Mesenchymal stem cell (in vitro differentiated cells and primary cell): ENCODE measurements around the gene HRH2.

Experiments
- DNase-seq: peaks from one replicate; pipeline ENCODE4 v3.0.0-alpha.2; 2013
- H2AFZ ChIP-seq: one replicate; pipeline ENCODE4 v1.6.1; 2013; ENCODE audit warnings: low read depth, mild to moderate bottlenecking, control low read depth, inconsistent platforms, low read length, moderate library complexity
- H2AK5ac ChIP-seq: 2 replicates; pipeline ENCODE4 v1.6.1; 2013; ENCODE audit warnings: low read length, moderate library complexity, mild to moderate bottlenecking, inconsistent platforms; ENCODE audit not compliant: severe bottlenecking
- H2BK120ac ChIP-seq: one replicate; pipeline ENCODE4 v1.6.1; 2013; ENCODE audit warnings: low read depth, mild to moderate bottlenecking, inconsistent platforms, low read length, moderate library complexity
- H2BK12ac ChIP-seq, 2 experiments: one replicate each; pipeline ENCODE4 v1.6.1; 2013; ENCODE audit warnings: inconsistent platforms in 2 of 2, low read length in 2 of 2, mild to moderate bottlenecking in 2 of 2, moderate library complexity in 2 of 2, control low read depth in 1 of 2
- H2BK15ac ChIP-seq: one replicate; pipeline ENCODE4 v1.6.1; 2013; ENCODE audit warnings: mild to moderate bottlenecking, low read depth, inconsistent platforms; ENCODE audit not compliant: poor library complexity, severe bottlenecking
- H2BK5ac ChIP-seq: 2 replicates; pipeline ENCODE4 v1.6.1; 2013; ENCODE audit warnings: low read depth, mild to moderate bottlenecking, low read length, control low read depth, inconsistent platforms; ENCODE audit not compliant: poor library complexity, severe bottlenecking
- H3K14ac ChIP-seq, 2 experiments: one replicate each; pipeline ENCODE4 v1.6.1; 2013; ENCODE audit warnings: inconsistent platforms in 2 of 2, low read length in 2 of 2, control low read depth in 1 of 2, mild to moderate bottlenecking in 1 of 2, moderate library complexity in 1 of 2
- H3K18ac ChIP-seq, 2 experiments: one replicate each; pipeline ENCODE4 v1.6.1; 2013; ENCODE audit warnings: inconsistent platforms in 2 of 2, low read length in 2 of 2, control low read depth in 1 of 2, low read depth in 1 of 2, mild to moderate bottlenecking in 1 of 2
- H3K23ac ChIP-seq, 2 experiments: one replicate each; pipeline ENCODE4 v1.6.1; 2013; ENCODE audit warnings: inconsistent platforms in 2 of 2, low read length in 2 of 2, mild to moderate bottlenecking in 2 of 2, moderate library complexity in 2 of 2, control low read depth in 1 of 2
- H3K27ac ChIP-seq: 2 replicates; pipeline ENCODE4 v1.5.1; 2013; ENCODE audit warnings: mild to moderate bottlenecking, moderate library complexity, low read length, control low read depth, inconsistent platforms; ENCODE audit not compliant: poor library complexity, severe bottlenecking
- H3K27me3 ChIP-seq, 2 experiments: 2 replicates each; pipeline versions ENCODE4 v1.6.1 to v1.7.0; 2013; ENCODE audit warnings: low read length in 2 of 2, mild to moderate bottlenecking in 2 of 2, moderate library complexity in 2 of 2, control low read depth in 1 of 2, inconsistent platforms in 1 of 2; ENCODE audit not compliant: control insufficient read depth in 1 of 2, insufficient read depth in 1 of 2
- H3K36me3 ChIP-seq, 2 experiments: 2 replicates each; pipeline versions ENCODE4 v1.6.1 to v1.7.0; 2013; ENCODE audit warnings: low read length in 2 of 2, control low read depth in 1 of 2, inconsistent platforms in 1 of 2, low read depth in 1 of 2, mild to moderate bottlenecking in 1 of 2; ENCODE audit not compliant: insufficient read depth in 2 of 2, control insufficient read depth in 1 of 2
- H3K4ac ChIP-seq, 2 experiments: one replicate each; pipeline ENCODE4 v1.6.1; 2013; ENCODE audit warnings: inconsistent platforms in 2 of 2, low read length in 2 of 2, mild to moderate bottlenecking in 2 of 2, moderate library complexity in 2 of 2, control low read depth in 1 of 2, low read depth in 1 of 2
- H3K4me1 ChIP-seq: 2 replicates; pipeline ENCODE4 v1.6.1; 2013; ENCODE audit warnings: low read depth, low read length, control low read depth; ENCODE audit not compliant: control insufficient read depth, insufficient read depth
- H3K4me2 ChIP-seq: 2 replicates; pipeline ENCODE4 v1.6.1; 2013; ENCODE audit warnings: low read length, mild to moderate bottlenecking, inconsistent platforms; ENCODE audit not compliant: poor library complexity, severe bottlenecking
- H3K4me3 ChIP-seq, 2 experiments: 2 replicates each; pipeline versions ENCODE4 v1.5.1 to v1.7.0; 2013; ENCODE audit warnings: low read length in 2 of 2, mild to moderate bottlenecking in 2 of 2, control low read depth in 1 of 2, low read depth in 1 of 2; ENCODE audit not compliant: insufficient read depth in 1 of 2
- H3K79me1 ChIP-seq: replicated peaks from 2 replicates; pipeline ENCODE4 v1.6.1; 2013; ENCODE audit warnings: mild to moderate bottlenecking, control low read depth, low read length, inconsistent platforms; ENCODE audit not compliant: poor library complexity, severe bottlenecking
- H3K9ac ChIP-seq: 2 replicates; pipeline ENCODE4 v1.7.0; 2013; ENCODE audit warnings: mild to moderate bottlenecking, low read length, moderate library complexity
- H3K9me3 ChIP-seq: 2 replicates; pipeline ENCODE4 v1.7.0; 2013; ENCODE audit warnings: mild to moderate bottlenecking, low read length; ENCODE audit not compliant: control insufficient read depth
- H4K8ac ChIP-seq: one replicate; pipeline ENCODE4 v1.6.1; 2013; ENCODE audit warnings: inconsistent platforms, mild to moderate bottlenecking, low read length, moderate library complexity
- H4K91ac ChIP-seq: one replicate; pipeline ENCODE4 v1.6.1; 2013; ENCODE audit warnings: mild to moderate bottlenecking, low read length, inconsistent platforms
- WGBS: methylation state at CpG from one replicate; pipeline ENCODE4 v1.1.7; 2013; ENCODE audit warnings: mixed read lengths; 5-methylcytosine and 5-hydroxymethylcytosine counted together

The HRH2 gene

DNA sequence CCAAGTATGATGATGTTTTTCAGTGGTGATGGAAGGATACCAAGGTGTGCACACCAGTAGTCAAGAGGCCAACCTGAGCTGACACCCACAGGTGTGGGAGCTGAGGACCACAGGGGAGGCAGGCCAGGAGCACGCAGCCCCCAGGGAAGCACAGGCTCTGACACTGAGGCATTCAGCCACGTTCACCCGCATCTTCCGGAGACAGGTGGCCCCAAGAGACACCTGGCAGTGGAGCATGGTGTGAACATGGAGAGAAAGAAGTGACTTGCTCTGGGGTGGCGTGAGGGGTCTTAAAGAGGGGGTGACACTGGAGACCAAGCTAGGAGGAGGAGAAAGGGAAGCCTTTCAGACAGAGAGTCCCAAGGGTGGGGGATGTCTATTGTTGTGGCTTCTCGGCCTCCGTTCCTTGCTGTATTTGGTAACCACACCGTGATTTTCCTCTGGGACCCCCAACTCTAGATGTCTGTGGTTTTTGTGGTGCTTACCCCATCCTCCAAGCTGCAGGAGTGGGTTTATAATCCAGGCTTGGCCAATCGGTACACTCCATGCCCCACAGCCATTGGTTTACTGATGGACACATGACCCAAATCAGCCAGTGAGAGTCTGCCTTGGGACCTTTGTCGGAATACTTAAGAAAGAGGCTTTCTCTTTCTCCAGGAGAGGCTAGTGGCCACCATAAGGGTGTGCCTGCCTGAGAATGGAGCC, 84.6 kb downstream of the HRH2 start:
- Histone ChIP-seq H4K91ac (no peak overlapping the region), H3K4me1 (no peaks in the 10 kb centered on the region), H2BK12ac (no peak overlapping the region), H3K4me3 (no peak overlapping the region), H2BK5ac (no peak overlapping the region), H2AK5ac (no peak overlapping the region), H3K4ac (no peak overlapping the region), H3K9me3 (no peaks in the 10 kb centered on the region), H3K23ac (no peak overlapping the region), H2BK15ac (no peak overlapping the region), H2AFZ (no peak overlapping the region), H3K79me1 (no peaks in the 10 kb centered on the region), H3K27me3 (peaks cover 0 to 25% of the 10 kb centered on the region in 2 experiments), H3K36me3 (no peaks in the 10 kb centered on the region), H4K8ac (no peak overlapping the region), H3K18ac (no peak overlapping the region), H3K9ac (no peak overlapping the region), H3K14ac (no peak overlapping the region), H3K4me2 (no peak overlapping the region), H3K27ac (no peak overlapping the region), H2BK120ac (no peak overlapping the region)
- WGBS: 66% methylated on average over 10 of the region's 10 CpGs
- DNase-seq: no peak

DNA sequence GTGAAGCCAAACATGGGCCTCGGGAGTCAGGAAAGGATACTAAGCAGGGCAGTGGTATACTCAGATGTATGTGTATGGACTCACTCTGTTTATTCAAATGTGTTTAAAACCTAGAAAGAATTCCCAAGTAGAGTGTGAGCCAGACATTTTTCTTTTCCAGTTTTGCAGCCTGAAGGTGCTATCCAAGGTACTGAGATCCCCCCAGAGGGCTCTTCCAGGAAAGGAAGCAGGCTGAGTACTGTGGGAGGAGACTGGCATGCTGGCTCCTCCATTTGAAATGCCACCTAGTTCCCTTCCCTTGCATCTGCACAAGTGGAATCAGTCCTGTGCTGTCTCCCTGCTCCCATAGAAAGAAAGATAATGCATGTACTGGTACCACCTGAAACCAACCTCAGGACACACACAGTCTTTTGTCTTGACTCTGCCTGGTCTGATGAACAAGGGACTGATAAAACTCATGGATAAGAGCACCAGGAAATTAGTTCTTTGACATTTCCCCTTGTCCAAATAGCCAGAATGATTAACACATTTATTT, 85.9 kb downstream of the HRH2 start:
- Histone ChIP-seq H3K27ac (no peak overlapping the region), H3K4me2 (no peak overlapping the region), H3K9me3 (no peaks in the 10 kb centered on the region), H3K14ac (no peak overlapping the region), H2AK5ac (no peak overlapping the region), H2BK12ac (no peak overlapping the region), H3K9ac (no peak overlapping the region), H3K79me1 (no peaks in the 10 kb centered on the region), H3K36me3 (no peaks in the 10 kb centered on the region), H4K91ac (no peak overlapping the region), H3K4me1 (no peaks in the 10 kb centered on the region), H2AFZ (no peak overlapping the region), H2BK15ac (no peak overlapping the region), H4K8ac (no peak overlapping the region), H3K4me3 (no peak overlapping the region), H2BK5ac (no peak overlapping the region), H3K18ac (no peak overlapping the region), H3K23ac (no peak overlapping the region), H2BK120ac (no peak overlapping the region), H3K4ac (no peak overlapping the region), H3K27me3 (peaks cover 0 to 22% of the 10 kb centered on the region in 2 experiments)
- 40% methylated on average over 1 of the region's 1 CpG for WGBS
- DNase-seq: peak; percentile 2

DNA sequence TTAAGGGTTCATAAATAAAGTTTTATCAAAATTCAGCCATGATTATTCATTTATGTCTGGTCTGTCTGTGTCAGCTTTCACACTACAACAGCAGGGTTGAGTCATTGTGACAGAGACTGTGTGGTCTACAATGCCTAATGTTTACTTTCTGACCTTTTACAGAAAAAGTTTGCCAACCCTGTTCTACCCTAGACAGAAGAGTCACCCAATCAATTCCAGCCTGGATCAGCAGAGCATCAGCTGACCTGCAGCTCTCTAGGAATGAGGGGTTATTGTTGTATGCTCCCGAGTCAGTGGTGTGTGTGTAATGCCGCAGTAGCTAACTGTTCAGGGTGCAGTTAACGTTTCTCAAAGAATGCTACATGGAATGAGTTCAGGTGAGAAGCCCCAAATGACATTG, 87.3 kb downstream of the HRH2 start:
- Histone ChIP-seq H3K36me3 (no peaks in the 10 kb centered on the region), H2BK120ac (no peak overlapping the region), H3K27ac (no peak overlapping the region), H4K91ac (no peak overlapping the region), H2AK5ac (no peak overlapping the region), H2BK12ac (no peak overlapping the region), H3K18ac (no peak overlapping the region), H3K27me3 (peaks cover 0 to 8% of the 10 kb centered on the region in 2 experiments), H3K79me1 (no peaks in the 10 kb centered on the region), H3K4me1 (no peaks in the 10 kb centered on the region), H3K9me3 (no peaks in the 10 kb centered on the region), H3K23ac (no peak overlapping the region), H3K14ac (no peak overlapping the region), H3K9ac (no peak overlapping the region), H2BK15ac (no peak overlapping the region), H2BK5ac (no peak overlapping the region), H3K4ac (no peak overlapping the region), H2AFZ (no peak overlapping the region), H3K4me3 (no peak overlapping the region), H3K4me2 (no peak overlapping the region), H4K8ac (no peak overlapping the region)
- no peak for DNase-seq
- WGBS: 71% methylated on average over 3 of the region's 3 CpGs

DNA sequence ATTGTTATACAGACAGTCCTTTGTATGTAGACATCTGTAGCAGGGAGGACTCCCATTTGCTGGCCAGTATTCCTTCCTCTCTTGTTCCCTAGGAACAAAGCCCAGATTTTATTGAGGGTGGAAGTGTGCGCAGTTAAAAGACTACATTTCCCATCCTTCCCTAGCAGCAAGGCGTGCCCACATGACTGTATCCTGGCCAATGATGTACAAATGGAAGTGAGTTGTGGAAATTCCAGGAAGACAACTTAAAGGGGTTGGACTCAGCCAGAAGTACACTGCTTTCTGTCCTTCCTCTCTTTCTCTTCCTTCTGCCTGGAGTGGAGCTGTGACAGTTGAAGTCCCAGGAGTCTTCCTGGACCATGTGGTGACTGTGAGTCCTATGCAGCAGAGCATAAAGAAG, 89.0 kb downstream of the HRH2 start:
- H3K18ac ChIP-seq: no peak overlapping the region
- H4K91ac ChIP-seq: no peak overlapping the region
- no peak overlapping the region for H2BK5ac ChIP-seq
- no peaks in the 10 kb centered on the region for H3K9me3 ChIP-seq
- no peak overlapping the region for H3K4me2 ChIP-seq
- no peak overlapping the region for H3K23ac ChIP-seq
- H3K27ac ChIP-seq: no peak overlapping the region
- no peak overlapping the region for H3K4ac ChIP-seq
- H2AK5ac ChIP-seq: no peak overlapping the region
- no peak overlapping the region for H2BK15ac ChIP-seq
- H3K4me3 ChIP-seq: no peak overlapping the region
- H2BK120ac ChIP-seq: no peak overlapping the region
- no peak overlapping the region for H2BK12ac ChIP-seq
- no CpG with 5 or more reads among the region's 2 CpGs for whole genome bisulfite sequencing
- H3K9ac ChIP-seq: no peak overlapping the region
- no peak overlapping the region for H4K8ac ChIP-seq
- H3K4me1 ChIP-seq: no peaks in the 10 kb centered on the region
- peak; percentile 9 for DNase-seq
- H3K79me1 ChIP-seq: no peaks in the 10 kb centered on the region
- H3K27me3 ChIP-seq: peaks cover 0 to 6% of the 10 kb centered on the region in 2 experiments
- no peak overlapping the region for H3K14ac ChIP-seq
- H2AFZ ChIP-seq: no peak overlapping the region
- no peaks in the 10 kb centered on the region for H3K36me3 ChIP-seq
